GM19463 (cell line): ENCODE results near the gene EPB41L3.
"Not testable (repeated sequence)": the region's sequence is repeated elsewhere in the genome, so short reads cannot be mapped to it uniquely, and the experiment has no call there.

Experiments
- ATAC-seq: cut with Tn5 transposase; IDR thresholded peaks from one replicate; pipeline ENCODE4 v1.9.1; 2021; ENCODE audit warnings: mild to moderate bottlenecking, moderate library complexity; ENCODE audit not compliant: unreplicated experiment

Gene EPB41L3

GRCh38 chr18:5532066-5532465 is 11.7 kb downstream of the EPB41L3 start:
- ATAC-seq, result no peak

DNA sequence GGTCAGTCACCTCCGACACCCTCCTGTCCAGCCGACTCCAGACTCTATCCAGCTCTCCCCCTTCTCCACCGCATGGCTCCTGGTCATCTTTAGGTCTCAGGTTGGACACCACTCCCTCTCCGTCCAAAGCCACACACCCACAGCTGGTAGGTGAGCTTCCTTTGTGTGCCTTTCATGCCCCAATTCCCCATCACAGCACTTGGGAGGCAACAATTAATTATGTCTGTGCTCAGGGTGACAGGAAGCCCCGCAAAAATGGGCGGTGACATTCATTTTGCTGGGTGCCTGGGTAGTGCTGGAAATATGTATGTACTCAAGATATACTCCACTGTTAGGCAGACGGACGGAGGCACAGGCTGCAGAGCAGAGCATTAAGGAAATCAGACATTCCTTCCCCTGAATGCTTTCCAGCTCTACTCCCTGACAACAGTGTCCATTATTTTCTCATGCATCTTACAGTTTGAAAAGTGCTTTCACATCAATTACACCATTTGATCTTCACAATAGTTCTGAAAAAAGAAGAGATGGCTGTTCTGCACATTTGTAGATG is 13.1 kb downstream of the EPB41L3 start:
- ATAC-seq, result no peak

DNA sequence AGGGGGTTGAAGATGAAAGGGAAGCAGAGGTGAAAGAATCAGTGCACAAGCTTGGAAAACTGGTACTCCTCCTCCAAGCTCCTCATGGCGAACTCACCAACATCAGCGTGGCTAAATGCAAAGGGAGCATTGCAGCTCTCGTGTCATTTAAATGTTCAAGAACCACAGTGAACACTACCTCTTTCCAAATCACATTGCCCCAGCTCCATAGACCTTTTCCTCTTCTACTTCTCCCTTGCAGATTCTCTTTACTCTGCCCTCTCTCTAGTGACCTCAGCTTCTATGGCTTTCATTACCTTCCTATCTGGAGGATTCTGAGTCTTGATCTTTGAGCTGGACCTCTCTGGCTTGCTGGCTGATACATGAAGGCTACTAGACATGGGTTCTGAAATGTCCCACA is 14.3 kb downstream of the EPB41L3 start:
- ATAC-seq, result no peak

- ATAC-seq, result no peak
Measured at GRCh38 chr18:5527603-5528002, 16.2 kb downstream of the EPB41L3 start.

DNA sequence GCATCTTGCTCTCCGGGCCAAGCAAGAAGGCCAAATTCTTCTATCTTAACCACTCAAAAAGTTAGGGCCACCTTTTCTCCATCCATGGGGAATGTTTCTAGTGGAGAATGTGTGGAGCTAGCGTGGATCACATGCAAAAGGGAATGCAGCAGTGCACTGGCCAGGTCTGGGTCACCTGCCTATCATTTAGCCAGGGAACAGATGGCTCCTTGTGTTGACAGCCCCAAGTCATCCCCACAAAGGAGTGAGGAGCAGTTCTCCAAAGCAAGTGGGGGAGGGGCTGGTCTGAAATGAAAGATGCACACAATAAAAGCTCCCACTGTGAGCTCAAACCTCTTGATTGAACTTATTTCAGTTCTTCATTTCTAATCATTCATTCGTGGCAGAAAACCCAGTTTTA is 19.1 kb downstream of the EPB41L3 start:
- no peak for ATAC-seq

DNA sequence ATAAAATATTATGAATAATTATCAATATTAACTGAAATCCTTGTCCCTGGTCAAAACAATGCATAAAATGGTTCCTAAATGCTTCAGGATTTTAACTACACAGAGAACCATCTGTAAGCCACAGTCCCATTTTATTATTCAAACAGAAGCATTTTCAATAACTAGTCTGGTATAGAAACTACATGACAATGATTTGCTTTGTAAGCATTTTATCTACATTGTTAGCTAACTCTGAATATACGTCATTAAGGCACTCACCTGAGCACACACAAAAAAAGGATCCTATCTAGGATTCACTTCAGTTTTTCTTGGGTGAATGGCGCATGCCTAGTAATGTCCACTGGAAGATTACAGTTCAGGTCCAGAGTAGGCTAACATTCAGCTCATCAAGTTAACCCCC is 22.8 kb downstream of the EPB41L3 start:
- ATAC-seq, result no peak

GRCh38 chr18:5520464-5520863 is 23.3 kb downstream of the EPB41L3 start:
- no peak for ATAC-seq

GRCh38 chr18:5519448-5520298 is 24.1 kb downstream of the EPB41L3 start:
- ATAC-seq, result no peak

- ATAC-seq, result no peak
Measured at GRCh38 chr18:5518899-5519371, 24.9 kb downstream of the EPB41L3 start.

DNA sequence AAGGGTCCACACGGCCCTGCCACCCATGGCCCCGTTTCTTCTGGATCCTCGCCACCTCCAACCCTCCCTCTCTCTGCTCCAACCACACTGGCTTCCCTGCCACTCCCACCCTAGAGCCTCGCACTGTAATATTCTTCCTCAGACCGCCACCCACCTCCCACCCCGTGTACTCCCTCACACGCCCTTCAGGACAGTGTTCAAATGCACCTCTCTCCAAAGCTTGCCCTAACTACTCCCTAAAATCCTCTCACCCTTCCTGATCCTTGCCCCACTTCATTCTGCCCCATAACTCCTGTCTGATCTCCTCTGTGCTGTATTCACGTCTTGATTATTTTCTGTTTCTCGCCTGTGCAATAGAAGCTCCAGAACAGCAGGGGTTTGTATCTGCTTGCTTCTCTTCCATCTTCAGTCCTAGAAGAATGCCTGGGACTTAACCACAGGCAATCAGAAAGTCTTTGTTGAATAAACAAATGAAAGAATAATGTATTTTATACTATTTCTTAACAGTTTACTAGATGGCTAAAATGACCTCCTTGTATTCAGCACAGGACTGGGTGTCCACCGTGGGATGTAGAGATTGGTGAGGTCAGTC is 25.5 kb downstream of the EPB41L3 start:
- ATAC-seq, result no peak

DNA sequence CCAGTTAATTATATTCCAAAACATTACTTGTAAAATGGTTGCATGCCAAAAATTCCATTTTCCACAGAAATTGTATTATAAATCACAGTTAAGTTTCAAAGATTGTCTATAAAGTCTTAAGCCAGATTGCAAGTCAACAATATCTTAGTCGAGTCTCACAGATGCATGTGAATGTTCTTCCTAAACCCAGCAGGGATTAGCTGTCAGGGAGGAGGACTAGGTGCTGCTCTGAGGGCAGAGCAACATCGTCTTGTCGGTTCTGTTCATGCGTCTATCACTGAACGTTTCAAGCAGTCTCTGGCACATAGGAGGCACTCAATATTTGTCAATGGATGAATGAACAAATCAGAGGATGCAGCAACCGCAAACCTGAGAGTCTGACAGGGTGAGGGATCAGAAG is 27.0 kb downstream of the EPB41L3 start:
- no peak for ATAC-seq

DNA sequence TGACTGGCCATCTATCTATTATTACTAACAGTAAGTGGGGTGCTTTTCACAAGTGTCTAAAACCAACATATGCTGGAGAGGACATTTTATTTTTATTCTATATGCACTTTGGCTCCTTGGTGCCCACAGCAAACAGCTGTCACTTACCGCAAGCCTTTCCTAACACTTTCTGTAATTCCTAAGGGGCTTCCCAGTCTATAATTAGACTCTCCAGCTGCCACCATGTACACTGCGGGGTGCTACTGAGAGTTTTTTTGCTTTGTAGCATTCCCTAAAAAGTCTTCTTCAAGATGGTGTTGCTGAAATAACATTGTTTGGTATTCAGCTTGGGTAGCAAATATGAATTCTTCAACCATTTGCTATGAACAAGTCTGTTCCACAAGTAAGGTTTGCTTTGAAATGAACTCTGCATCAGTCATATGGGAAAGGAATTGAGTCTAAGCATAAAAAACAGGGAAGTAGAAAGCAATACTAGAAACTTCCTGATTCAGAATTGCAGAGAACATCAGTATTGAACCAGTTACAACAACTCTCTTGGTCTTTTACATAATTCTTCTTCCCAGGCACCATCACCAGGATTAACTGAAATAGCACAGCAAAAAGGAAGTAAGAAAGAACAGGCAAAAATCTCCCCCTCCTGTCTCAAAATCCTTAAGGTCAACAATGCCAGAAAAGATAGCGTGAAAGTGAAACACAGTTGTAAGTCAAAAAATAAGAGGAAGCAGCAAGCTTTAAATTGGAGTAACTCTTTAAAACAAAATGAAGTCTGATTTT is 28.6 kb downstream of the EPB41L3 start:
- no peak for ATAC-seq

DNA sequence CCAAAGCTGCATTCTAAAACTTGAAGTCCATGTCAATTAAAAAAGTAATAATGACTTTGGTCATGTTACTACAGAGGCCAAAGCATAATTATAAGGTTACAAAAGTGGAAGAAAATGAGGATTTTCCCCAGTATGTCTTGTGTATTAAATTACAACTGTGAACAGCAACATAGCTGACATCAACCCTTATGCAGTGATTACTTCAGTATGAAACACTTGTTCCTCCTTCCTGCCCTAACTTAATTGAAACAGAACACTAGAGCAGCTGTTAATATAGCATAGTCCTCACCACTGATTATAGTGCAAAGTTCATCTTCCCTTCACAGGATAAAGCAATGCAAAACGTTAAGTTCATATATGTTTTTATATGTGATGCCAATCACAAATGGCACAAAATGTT is 29.9 kb downstream of the EPB41L3 start:
- no peak for ATAC-seq

GRCh38 chr18:5512176-5512575 is 31.6 kb downstream of the EPB41L3 start:
- no peak for ATAC-seq

DNA sequence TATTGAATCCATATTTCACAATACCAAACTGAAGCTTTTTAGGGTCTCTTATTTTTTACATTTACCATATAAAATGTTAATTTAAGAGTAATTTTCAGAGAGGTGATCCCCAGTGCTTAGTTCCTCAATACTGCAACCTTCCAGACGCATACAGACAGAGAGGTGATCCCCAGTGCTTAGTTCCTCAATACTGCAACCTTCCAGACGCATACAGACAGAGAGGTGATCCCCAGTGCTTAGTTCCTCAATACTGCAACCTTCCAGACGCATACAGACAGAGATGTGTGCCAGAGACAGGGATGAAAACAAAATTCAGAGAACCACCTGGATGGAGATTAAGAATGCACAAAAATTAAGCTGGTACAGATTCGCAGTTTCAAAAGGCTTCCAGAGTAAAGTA is 32.3 kb downstream of the EPB41L3 start:
- ATAC-seq, result not testable (repeated sequence)

DNA sequence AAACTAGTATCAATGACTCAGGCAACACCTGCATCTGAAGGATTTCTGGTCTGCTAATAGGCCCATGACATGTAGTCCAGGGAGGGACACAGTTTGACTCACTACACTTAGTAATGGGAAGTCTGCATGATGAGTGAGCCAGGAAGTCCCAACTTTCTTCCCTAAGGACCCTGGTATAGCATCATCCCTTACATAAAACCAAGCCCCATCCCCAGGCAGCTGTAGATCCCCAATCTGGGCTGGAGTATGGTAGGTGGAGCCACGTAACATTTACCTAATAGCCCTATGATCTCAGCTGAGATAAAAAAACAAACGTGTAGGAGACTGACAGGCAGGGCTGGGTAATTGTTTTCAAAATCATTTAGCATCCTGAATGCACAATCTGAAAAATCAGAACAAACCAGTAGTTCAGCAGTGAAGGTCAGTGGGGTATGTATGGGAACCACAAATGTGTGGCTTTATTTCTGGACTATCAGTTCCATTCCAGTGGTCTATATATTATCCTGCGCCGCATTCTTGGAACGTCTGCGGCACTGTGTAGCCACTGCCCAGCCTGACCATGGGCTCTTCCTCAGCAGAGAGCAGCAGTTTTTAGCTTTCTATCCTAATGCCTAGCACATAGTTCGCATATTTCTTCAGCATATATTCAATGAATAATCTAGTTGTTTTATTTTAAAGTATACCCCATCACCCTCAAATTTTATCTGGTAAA is 33.5 kb downstream of the EPB41L3 start:
- ATAC-seq, result no peak

GRCh38 chr18:5508821-5509220 is 35.0 kb downstream of the EPB41L3 start:
- no peak for ATAC-seq

- ATAC-seq, result no peak
Measured at GRCh38 chr18:5507756-5508155, 36.0 kb downstream of the EPB41L3 start.

DNA sequence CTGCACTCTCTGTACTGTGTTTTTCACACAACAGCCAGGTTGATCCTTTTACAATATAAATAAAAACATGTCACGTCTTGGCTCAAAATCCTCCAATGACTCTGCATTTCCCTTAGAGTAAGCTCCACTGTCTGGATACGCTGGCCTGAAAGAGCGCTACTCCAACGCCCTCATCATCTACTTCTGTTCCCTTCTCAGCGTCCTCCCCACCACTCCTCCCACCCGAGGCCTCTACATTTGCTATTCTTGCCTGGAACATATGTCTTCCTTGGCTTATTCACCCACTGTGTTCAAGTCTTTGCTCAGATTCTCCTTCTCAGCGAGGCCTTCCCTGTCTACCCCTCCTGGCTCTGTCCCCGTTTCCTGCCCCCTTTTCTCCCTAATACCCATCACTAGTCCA is 37.6 kb downstream of the EPB41L3 start:
- ATAC-seq, result no peak

DNA sequence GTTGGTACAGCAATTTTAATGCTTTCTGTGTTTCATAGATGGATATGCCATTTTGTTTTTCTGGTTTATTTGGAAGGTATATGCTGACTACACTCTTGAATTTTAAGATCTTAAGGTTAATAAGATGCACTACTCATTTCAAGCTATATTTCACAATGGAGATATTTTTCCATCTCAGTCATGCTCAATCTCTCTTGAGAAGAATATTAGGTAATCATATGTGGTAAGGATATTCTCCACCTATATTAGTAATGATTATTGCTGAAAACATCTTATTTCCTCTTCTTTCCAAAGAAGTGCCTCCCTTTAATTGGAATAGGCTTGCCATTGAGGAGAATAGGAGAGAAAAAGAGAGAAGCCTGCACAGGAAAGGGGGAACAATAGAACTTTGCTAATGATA is 40.1 kb downstream of the EPB41L3 start:
- ATAC-seq, result no peak
